Fibroblast of pulmonary artery (primary cell): Measurements from ENCODE around the gene WASF3.
A peak's percentile ranks its signal among the peaks of the same experiment; 100 is the strongest.

Experiments
- DNase-seq: peaks from one replicate; pipeline ENCODE4 v3.0.0-alpha.2; 2010; ENCODE audit warnings: low read depth
- H3K4me3 ChIP-seq: replicated peaks from 2 replicates; pipeline ENCODE4 v1.5.1; 2011; ENCODE audit warnings: low read depth, mild to moderate bottlenecking, control low read depth, low read length, moderate library complexity
- TF ChIP-seq, protein P1 (sequence below): IDR thresholded peaks from 2 replicates; pipeline ENCODE4 v1.5.1; 2011; ENCODE audit warnings: mild to moderate bottlenecking, control low read depth, low read length, inconsistent platforms; ENCODE audit errors: missing control alignments

WASF3 gene

DNA sequence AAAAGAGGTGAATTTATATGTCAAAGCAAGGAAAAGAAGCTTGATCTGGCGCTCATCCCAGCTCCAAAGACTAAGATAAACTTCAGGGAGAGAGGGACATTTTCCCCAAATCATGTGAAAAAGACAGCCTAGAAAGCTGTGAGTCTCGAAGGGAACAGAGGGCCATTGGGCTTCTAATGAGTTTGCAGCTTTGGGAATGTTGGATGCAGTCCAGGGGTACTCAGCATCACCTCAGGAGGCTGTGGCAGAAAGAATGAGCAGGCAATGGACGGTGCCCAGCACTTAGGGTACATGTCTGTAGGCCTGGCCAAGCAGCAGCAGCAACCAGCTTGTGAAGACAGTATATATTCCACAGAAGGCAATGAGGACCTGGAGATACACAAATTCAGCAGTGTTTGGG is 25.7 kb upstream of the WASF3 start:
- TF ChIP-seq, protein P1, sequence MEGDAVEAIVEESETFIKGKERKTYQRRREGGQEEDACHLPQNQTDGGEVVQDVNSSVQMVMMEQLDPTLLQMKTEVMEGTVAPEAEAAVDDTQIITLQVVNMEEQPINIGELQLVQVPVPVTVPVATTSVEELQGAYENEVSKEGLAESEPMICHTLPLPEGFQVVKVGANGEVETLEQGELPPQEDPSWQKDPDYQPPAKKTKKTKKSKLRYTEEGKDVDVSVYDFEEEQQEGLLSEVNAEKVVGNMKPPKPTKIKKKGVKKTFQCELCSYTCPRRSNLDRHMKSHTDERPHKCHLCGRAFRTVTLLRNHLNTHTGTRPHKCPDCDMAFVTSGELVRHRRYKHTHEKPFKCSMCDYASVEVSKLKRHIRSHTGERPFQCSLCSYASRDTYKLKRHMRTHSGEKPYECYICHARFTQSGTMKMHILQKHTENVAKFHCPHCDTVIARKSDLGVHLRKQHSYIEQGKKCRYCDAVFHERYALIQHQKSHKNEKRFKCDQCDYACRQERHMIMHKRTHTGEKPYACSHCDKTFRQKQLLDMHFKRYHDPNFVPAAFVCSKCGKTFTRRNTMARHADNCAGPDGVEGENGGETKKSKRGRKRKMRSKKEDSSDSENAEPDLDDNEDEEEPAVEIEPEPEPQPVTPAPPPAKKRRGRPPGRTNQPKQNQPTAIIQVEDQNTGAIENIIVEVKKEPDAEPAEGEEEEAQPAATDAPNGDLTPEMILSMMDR = no peak
- H3K4me3 ChIP-seq = no peak overlapping the region
- DNase-seq = no peak

DNA sequence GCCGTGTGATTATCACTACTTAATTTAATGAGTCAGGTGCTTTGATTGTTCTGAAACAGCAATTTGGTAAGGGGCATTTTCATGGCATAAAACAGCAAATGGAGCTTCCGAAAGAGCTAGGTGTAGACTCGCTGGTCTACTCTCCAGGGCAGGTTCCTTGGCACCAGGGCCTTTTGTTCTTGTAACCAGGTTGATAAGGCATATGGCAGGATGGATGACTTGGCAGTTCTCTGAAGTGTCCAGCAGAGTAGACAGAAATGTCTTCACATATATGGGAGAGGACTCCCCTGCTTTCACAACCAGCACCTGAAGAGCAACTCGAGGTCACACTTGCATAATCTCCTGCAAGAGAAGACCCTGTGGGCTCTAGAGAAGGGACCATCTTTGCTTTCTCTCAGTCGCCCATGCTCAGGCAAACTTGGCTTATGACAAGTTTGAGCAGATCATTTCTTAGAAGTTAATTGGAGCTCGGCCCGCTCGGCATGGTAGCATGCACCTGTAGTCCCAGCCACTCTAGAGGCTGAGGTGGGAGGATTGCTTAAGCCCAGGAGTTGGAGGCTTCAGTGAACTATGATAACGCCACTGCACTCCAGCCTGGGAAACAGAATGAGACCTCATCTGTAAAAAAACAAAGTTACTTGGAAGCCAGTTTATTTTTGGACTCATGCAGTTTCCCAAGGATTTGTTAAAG is 23.3 kb upstream of the WASF3 start:
- DNase-seq = no peak
- TF ChIP-seq, protein P1 = no peak
- no peak overlapping the region for H3K4me3 ChIP-seq

DNA sequence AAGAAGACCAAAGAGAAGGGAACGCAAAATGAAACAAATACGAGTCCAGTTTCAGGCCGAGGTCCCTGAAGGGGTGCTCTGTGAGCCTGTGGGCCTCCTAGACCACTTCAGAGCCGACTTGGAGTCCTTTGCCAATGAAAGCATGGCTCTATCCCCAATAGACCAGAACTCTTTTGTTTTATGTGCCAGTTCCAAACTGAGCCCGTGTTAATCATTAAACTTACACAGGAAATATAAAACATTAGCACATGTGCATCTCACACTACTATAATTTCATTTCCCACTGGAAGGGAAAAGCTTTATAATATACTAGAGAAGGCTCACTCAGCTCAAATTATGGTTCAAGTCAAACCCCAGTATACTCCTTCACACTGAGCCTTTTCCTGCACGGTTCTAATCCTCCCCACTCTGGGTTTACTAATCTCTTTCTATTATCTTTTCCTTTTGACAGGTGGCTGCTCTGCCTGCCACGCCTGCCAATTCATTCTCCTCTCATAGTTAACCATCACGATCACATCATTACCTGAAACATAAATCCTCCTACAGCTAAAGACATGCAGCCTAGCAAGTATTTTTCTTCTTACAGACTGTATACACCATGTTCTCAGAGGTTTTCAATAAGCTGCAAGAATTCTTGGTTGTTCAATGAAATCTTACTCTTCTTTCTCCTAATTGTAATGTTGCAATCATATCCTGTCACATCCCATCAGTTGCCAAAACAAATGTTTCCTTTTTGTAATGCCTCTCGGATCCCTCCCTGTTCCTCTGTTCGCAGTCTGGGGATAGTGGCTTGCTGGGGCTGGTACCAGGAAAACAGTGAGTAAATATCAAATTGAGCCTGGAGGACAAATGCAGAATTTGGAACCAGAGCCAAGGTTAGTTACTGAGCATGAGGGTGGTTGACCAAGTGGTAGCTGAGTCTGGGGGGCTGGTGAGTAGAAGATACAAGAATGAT is 18.8 kb upstream of the WASF3 start:
- DNase-seq = peak; percentile 27
- no peak overlapping the region for H3K4me3 ChIP-seq
- TF ChIP-seq, protein P1 = no peak

GRCh38 chr13:26539738-26540292 is 17.7 kb upstream of the WASF3 start:
- no peak for DNase-seq
- H3K4me3 ChIP-seq = no peak overlapping the region
- TF ChIP-seq, protein P1 = no peak

DNA sequence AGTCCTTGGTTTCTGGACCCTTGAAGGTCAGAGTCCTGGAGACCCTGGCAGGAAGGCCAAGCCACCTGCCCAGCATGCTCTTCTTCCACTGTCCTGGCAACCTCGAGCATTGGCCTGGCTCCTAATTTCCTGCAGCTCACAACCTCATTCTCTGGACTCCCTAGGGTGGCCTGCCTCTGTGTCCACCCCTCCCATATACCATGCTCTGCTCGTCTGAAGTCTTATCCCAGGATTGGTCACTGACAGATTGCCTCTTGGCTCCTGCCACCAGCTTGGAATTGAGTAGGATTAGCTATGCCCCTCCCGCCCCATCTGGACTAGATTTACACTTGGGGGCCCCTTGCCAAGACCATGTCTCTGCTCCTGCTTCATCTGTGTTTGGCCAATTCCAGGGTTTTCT is 17.1 kb upstream of the WASF3 start:
- no peak for DNase-seq
- no peak overlapping the region for H3K4me3 ChIP-seq
- TF ChIP-seq, protein P1 = no peak

GRCh38 chr13:26541041-26541440 is 16.4 kb upstream of the WASF3 start:
- TF ChIP-seq, protein P1 = no peak
- no peak overlapping the region for H3K4me3 ChIP-seq
- no peak for DNase-seq
